OCI-LY7 (cell line): ENCODE results near the gene WDR87. TPM values are rescaled to one million over a fixed set of nuclear protein-coding genes. Genes with fewer than 3 reads are reported as not detected.

Experiments
- BruUV-seq: library from RNA; stranded (reverse); fragments of 400-500 nt; replicated peaks from 2 replicates; lab custom pipeline; 2021; lab: Mats Ljungman, UMichigan
- CTCF ChIA-PET: fragments of 300-600 bp; sonication (Branson Sonifier 250); formaldehyde crosslinking; loops from one replicate; lab custom pipeline; 2022; ENCODE audit warnings: antibody characterized with exemption; ENCODE audit not compliant: unreplicated experiment; lab: Charles Lee
- POLR2A ChIA-PET: fragments of 300-600 bp; sonication (Branson Sonifier 250); formaldehyde crosslinking; loops from one replicate; lab custom pipeline; 2022; ENCODE audit warnings: antibody characterized with exemption; lab: Charles Lee
- DNase-seq: peaks from one replicate; pipeline ENCODE4 v3.0.0-alpha.2; 2015; ENCODE audit warnings: low spot score
- H2AFZ ChIP-seq: fragments of 200-600 bp; sonication (generic), shearing (Covaris generic); 2 replicates; pipeline ENCODE4 v1.6.1; 2014; ENCODE audit warnings: mild to moderate bottlenecking, antibody characterized with exemption, low read length, moderate library complexity
- H3K27ac ChIP-seq: fragments of 200-600 bp; sonication (generic); 2 replicates; pipeline ENCODE4 v1.5.1; 2014; ENCODE audit warnings: mixed run types, low read depth, mild to moderate bottlenecking, moderate library complexity, low read length, inconsistent platforms; ENCODE audit not compliant: poor library complexity, severe bottlenecking
- H3K36me3 ChIP-seq: fragments of 200-600 bp; sonication (generic); 2 replicates; pipeline ENCODE4 v1.6.1; 2014; ENCODE audit warnings: mild to moderate bottlenecking, antibody characterized with exemption, low read length, moderate library complexity, mixed read lengths; ENCODE audit not compliant: insufficient read depth
- H3K4me1 ChIP-seq: fragments of 200-600 bp; sonication (generic); 2 replicates; pipeline ENCODE4 v1.5.1; 2014; ENCODE audit warnings: mild to moderate bottlenecking, low read length; ENCODE audit not compliant: insufficient read depth, poor library complexity, severe bottlenecking
- H3K4me2 ChIP-seq: fragments of 200-600 bp; sonication (generic); 2 replicates; pipeline ENCODE4 v1.6.1; 2014; ENCODE audit warnings: mild to moderate bottlenecking, low read length
- H3K4me3 ChIP-seq: fragments of 200-600 bp; sonication (generic); 2 replicates; pipeline ENCODE4 v1.5.1; 2014; ENCODE audit warnings: mild to moderate bottlenecking, low read depth, low read length; ENCODE audit not compliant: poor library complexity, severe bottlenecking
- H3K79me2 ChIP-seq: fragments of 200-600 bp; sonication (generic); 2 replicates; pipeline ENCODE4 v1.6.1; 2016; ENCODE audit warnings: low read depth, mild to moderate bottlenecking, low read length, moderate library complexity, mixed read lengths; ENCODE audit not compliant: insufficient read depth
- H3K9me2 ChIP-seq: fragments of 200-600 bp; sonication (generic); 2 replicates; pipeline ENCODE4 v1.6.1; 2016; ENCODE audit warnings: mild to moderate bottlenecking, low read length, mixed read lengths; ENCODE audit not compliant: insufficient read depth
- H3K9me3 ChIP-seq: fragments of 200-600 bp; sonication (generic); 2 replicates; pipeline ENCODE4 v1.6.1; 2014; ENCODE audit warnings: mild to moderate bottlenecking, mixed run types, low read length, mixed read lengths
- H4K20me1 ChIP-seq: fragments of 200-600 bp; sonication (generic); 2 replicates; pipeline ENCODE4 v1.6.1; 2014; ENCODE audit warnings: mild to moderate bottlenecking, antibody characterized with exemption, low read length, moderate library complexity, mixed read lengths; ENCODE audit not compliant: insufficient read depth
- EZH2phosphoT487 ChIP-seq: fragments of 200-600 bp; sonication (generic); IDR thresholded peaks from 2 replicates; pipeline ENCODE4 v1.6.1; 2018; ENCODE audit warnings: low read depth, borderline replicate concordance, mild to moderate bottlenecking, mixed run types, antibody characterized with exemption, low read length, moderate library complexity, mixed read lengths
- intact Hi-C: fragments of 100-400 bp; cut with micrococcal nuclease; formaldehyde crosslinking; loops from one replicate; pipeline ENCODE4 v1.10.0; 2022; ENCODE audit not compliant: unreplicated experiment
- total RNA-seq, 2 experiments: library from RNA; depleted of rRNA in 1 of 2; stranded (reverse); fragments of >200 nt in 1 of 2; shearing (Covaris generic) in 1 of 2; gene quantifications; 2 replicates each; pipeline ENCODE4 v1.2.3, GENCODE V29; 2014 to 2022
- TF ChIP-seq, protein P1 (sequence below): fragments of 200-600 bp; sonication (generic); conservative IDR thresholded peaks from 2 replicates; pipeline ENCODE4 v1.5.1; 2014; ENCODE audit warnings: mild to moderate bottlenecking, antibody characterized with exemption, low read length, moderate library complexity, mixed read lengths

Gene WDR87
- total RNA-seq, 2 experiments from 2014 or later: 0.08 TPM; not detected in 1

DNA sequence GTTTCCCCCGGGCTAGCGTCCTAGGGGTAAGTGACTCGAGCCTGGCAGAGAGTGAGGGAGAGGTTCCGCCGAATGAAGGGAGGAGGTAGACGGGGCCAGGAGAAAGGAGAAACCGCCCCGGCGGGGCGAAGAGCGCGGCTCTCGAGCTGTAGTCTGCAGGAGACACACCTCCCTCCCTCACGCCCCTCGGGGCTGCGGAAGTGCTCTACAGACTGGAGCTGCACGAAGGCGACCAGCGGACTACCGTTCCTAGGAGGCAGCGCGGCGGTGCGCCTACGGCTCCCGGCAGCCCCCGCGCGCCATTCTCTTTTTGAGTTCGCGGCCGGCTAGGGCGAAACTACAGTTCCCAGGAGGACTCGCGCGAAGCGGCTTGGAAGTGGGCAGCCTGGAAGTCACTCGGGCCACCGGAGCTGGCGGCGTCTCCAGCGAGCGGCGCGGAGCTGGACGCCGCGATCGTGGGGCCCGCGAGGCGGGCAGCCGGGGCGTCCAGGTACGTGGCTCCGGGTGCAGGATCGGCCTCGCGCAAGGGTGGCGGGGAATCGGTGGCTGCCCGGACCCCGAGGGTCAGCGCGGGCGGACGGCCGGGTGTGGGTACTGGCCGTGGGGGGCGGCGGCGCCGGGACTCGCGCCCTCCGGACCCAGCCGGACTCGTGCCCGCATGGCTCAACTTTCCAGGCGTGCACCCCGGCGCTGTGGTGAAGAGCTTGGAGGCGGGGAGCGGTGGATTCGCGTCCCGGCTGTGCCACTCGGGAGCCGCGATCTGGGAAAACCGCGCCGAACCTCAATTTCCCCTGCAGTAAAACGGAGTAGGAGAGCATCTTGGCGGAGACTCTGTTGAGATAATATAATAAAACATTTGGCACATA lies 708 bp upstream of the WDR87 start, which contains the start of gene SIPA1L3:
SIPA1L3 (plus strand) TSS at position 340 of the 866 bp plus-strand sequence. CDS start 174,358 bp downstream, outside the sequence.
- Histone ChIP-seq H4K20me1 (no peaks in the 10 kb centered on the region), H3K36me3 (no peaks in the 10 kb centered on the region), H3K9me3 (no peaks in the 10 kb centered on the region), H2AFZ (peak within 1 kb of the TSS; percentile 74), H3K4me1 (peaks cover 64% of the 10 kb centered on the region), H3K79me2 (peaks cover 44% of the 10 kb centered on the region), H3K4me2 (peak within 1 kb of the TSS; percentile 97), H3K27ac (peak within 1 kb of the TSS; percentile 85), H3K9me2 (no peaks in the 10 kb centered on the region), H3K4me3 (peak within 1 kb of the TSS; percentile 96)
- CTCF ChIA-PET: interaction anchor here (0.5 to 1.5 kb wide), 7 partner anchors 20 to 319 kb away, joined by 3 to 6 read pairs (median 4); no protein-coding TSS in a partner anchor
- intact Hi-C loops: loop anchor here (1.0 to 10.0 kb wide), 2 partner anchors 72 to 238 kb away; no protein-coding TSS in a partner anchor
- TF ChIP-seq, protein P1, sequence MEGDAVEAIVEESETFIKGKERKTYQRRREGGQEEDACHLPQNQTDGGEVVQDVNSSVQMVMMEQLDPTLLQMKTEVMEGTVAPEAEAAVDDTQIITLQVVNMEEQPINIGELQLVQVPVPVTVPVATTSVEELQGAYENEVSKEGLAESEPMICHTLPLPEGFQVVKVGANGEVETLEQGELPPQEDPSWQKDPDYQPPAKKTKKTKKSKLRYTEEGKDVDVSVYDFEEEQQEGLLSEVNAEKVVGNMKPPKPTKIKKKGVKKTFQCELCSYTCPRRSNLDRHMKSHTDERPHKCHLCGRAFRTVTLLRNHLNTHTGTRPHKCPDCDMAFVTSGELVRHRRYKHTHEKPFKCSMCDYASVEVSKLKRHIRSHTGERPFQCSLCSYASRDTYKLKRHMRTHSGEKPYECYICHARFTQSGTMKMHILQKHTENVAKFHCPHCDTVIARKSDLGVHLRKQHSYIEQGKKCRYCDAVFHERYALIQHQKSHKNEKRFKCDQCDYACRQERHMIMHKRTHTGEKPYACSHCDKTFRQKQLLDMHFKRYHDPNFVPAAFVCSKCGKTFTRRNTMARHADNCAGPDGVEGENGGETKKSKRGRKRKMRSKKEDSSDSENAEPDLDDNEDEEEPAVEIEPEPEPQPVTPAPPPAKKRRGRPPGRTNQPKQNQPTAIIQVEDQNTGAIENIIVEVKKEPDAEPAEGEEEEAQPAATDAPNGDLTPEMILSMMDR: no peak
- TF ChIP-seq EZH2phosphoT487: no peak
- BruUV-seq: no TSS peak
- POLR2A ChIA-PET: interaction anchor here (0.5 to 3.8 kb wide), 18 partner anchors 9 to 467 kb away, joined by 3 to 15 read pairs (median 5); partner anchors contain the start of gene PSMD8
- DNase-seq: peak; percentile 98

DNA sequence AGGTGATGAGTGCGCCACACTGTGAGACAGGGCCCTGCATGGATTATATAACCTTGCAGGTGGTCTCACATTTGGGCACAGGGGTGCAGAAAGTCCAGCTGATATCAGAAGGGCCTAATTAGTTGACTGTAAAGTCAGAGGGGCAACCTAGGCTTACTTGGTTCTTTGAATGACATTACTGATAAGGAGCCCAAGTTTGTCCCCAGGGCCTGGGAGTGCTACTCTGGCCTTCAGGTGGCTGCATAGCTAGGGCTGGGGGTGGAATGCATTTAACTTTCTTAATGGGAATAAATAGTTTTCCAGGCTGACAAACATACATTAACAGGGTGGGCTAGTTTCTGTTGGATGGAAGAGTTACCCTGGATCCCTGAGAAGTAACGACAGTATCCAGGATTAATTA lies 3.3 kb downstream of the WDR87 start:
- no TSS peak for BruUV-seq
- Histone ChIP-seq H3K79me2 (peaks cover 10% of the 10 kb centered on the region), H3K27ac (peak overlapping the region; percentile 55), H4K20me1 (no peaks in the 10 kb centered on the region), H3K4me2 (0 out of 2 replicates have a peak overlapping the region, but pooled peaks have one; percentile 14), H3K36me3 (no peaks in the 10 kb centered on the region), H3K4me3 (no peak overlapping the region), H3K9me2 (no peaks in the 10 kb centered on the region), H3K9me3 (no peaks in the 10 kb centered on the region), H3K4me1 (peaks cover 40% of the 10 kb centered on the region), H2AFZ (peak overlapping the region; percentile 69; the same call in 1 of the 2 replicates)
- intact Hi-C loops: loop anchor here (10.0 kb wide), 1 partner anchor 242 kb away; no protein-coding TSS in a partner anchor
- DNase-seq: no peak
- TF ChIP-seq, protein P1: no peak
- no peak for TF ChIP-seq EZH2phosphoT487
- CTCF ChIA-PET: interaction anchor here (0.6 to 1.3 kb wide), 4 partner anchors 29 to 101 kb away, joined by 4 to 7 read pairs (median 4); no protein-coding TSS in a partner anchor
- POLR2A ChIA-PET: interaction anchor here (1.1 to 1.9 kb wide), 4 partner anchors 84 to 427 kb away, joined by 3 to 10 read pairs (median 6); no protein-coding TSS in a partner anchor
